ENCODE results near the gene DYNC1LI2.

DNA sequence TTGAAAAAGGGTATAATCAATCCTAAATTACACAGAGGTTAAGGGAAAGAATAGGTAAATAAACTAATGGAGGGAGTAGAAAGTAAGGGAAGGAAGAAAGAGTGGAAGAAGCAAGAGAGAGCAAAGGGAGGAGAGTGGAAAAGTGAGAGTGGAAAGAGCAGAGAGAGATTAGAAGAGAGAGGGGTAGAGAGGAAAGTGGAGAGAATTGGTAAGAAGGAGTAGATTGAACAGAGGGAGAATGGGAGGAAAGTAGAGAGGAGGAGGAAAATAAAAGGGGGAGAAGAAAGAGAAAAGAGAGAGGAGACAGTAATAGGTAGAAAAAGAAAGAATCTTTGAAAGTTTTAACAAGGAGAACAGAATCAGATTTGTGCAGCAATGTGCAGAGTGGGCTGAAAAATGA lies 25.0 kb upstream of the DYNC1LI2 start:
- TF ChIP-seq POLR2A (IDR thresholded peaks at IDR 0.05; ENCODE audit: low read depth, low read length) (no peak), FOXM1 (IDR thresholded peaks at IDR 0.05; ENCODE audit: low read depth, low read length) (no peak), NFYB (IDR thresholded peaks at IDR 0.05; ENCODE audit: insufficient read depth, low read depth, low read length) (no peak), ZNF24 (IDR thresholded peaks at IDR 0.05) (no peak), YY1 (IDR thresholded peaks at IDR 0.05; ENCODE audit: low read depth, low read length) (no peak), BRCA1 (IDR thresholded peaks at IDR 0.05; ENCODE audit: low read depth, low read length) (no peak), CBFB (IDR thresholded peaks at IDR 0.05; ENCODE audit: low read depth) (no peak)
- TF ChIP-seq, protein P1, sequence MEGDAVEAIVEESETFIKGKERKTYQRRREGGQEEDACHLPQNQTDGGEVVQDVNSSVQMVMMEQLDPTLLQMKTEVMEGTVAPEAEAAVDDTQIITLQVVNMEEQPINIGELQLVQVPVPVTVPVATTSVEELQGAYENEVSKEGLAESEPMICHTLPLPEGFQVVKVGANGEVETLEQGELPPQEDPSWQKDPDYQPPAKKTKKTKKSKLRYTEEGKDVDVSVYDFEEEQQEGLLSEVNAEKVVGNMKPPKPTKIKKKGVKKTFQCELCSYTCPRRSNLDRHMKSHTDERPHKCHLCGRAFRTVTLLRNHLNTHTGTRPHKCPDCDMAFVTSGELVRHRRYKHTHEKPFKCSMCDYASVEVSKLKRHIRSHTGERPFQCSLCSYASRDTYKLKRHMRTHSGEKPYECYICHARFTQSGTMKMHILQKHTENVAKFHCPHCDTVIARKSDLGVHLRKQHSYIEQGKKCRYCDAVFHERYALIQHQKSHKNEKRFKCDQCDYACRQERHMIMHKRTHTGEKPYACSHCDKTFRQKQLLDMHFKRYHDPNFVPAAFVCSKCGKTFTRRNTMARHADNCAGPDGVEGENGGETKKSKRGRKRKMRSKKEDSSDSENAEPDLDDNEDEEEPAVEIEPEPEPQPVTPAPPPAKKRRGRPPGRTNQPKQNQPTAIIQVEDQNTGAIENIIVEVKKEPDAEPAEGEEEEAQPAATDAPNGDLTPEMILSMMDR (IDR thresholded peaks at IDR 0.05 in 2 of 3, conservative IDR thresholded peaks at IDR 0.05 in 1 of 3; ENCODE audit: control insufficient read depth in 2 of 3, extremely low read depth in 1 of 3, insufficient read depth in 1 of 3, low read depth in 3 of 3, low read length in 3 of 3) = no peak
- TF ChIP-seq, protein P2, sequence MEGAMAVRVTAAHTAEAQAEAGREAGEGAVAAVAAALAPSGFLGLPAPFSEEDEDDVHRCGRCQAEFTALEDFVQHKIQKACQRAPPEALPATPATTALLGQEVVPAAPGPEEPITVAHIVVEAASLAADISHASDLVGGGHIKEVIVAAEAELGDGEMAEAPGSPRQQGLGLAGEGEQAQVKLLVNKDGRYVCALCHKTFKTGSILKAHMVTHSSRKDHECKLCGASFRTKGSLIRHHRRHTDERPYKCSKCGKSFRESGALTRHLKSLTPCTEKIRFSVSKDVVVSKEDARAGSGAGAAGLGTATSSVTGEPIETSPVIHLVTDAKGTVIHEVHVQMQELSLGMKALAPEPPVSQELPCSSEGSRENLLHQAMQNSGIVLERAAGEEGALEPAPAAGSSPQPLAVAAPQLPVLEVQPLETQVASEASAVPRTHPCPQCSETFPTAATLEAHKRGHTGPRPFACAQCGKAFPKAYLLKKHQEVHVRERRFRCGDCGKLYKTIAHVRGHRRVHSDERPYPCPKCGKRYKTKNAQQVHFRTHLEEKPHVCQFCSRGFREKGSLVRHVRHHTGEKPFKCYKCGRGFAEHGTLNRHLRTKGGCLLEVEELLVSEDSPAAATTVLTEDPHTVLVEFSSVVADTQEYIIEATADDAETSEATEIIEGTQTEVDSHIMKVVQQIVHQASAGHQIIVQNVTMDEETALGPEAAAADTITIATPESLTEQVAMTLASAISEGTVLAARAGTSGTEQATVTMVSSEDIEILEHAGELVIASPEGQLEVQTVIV (IDR thresholded peaks at IDR 0.05; ENCODE audit: borderline replicate concordance, partially characterized antibody) = no peak
